ENCODE measurements around the gene IFI35.
"Not testable (repeated sequence)": the region's sequence is repeated elsewhere in the genome, so short reads cannot be mapped to it uniquely, and the experiment has no call there.

Gene IFI35

DNA sequence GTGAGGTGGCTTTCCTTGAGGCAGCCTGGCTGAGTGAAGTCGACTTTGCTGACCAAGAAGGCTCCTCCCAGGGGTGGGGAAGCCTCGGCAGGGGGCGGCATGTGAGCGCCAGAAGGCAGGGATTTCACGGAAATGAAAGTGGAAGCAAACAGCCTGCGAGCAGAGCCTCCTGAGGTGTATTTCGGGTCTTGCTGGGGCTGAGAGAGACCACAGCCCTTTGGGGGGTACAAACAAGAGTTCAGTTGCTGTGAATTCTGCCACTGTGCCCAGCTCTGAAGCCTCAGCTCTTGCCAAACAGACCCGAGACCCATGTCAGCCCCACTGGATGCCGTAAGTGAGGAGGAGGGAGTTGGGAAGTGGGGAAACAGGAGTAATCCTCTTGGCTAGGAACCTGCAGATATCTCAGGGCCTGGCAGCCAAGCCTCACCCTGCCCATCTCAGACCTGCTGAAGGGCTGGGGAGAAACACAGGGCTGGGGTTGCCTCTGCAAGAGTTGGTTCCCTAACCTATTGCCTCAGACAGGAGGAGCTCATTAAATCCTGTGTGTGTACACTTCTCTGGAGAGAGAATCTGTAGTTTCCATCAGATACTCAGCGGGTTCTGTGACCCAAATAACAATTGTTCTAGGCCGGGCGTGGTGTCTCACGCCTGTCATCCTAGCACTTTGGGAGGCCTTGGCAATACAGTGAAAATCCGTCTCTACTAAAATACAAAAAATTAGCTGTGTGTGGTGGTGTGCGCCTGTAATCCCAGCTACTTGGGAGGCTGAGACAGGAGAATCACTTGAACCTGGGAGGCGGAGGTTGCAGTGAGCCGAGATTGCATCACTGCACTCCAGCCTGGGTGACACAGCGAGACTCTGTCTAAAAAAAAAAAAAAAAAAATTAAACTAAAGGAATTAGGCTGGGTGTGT lies at the start of gene IFI35:
Gene IFI35 (plus strand): TSS at position 146 of the 913 bp plus-strand sequence. CDS start 164 bp downstream, at position 310.
- peak; percentile 77 for DNase-seq

DNA sequence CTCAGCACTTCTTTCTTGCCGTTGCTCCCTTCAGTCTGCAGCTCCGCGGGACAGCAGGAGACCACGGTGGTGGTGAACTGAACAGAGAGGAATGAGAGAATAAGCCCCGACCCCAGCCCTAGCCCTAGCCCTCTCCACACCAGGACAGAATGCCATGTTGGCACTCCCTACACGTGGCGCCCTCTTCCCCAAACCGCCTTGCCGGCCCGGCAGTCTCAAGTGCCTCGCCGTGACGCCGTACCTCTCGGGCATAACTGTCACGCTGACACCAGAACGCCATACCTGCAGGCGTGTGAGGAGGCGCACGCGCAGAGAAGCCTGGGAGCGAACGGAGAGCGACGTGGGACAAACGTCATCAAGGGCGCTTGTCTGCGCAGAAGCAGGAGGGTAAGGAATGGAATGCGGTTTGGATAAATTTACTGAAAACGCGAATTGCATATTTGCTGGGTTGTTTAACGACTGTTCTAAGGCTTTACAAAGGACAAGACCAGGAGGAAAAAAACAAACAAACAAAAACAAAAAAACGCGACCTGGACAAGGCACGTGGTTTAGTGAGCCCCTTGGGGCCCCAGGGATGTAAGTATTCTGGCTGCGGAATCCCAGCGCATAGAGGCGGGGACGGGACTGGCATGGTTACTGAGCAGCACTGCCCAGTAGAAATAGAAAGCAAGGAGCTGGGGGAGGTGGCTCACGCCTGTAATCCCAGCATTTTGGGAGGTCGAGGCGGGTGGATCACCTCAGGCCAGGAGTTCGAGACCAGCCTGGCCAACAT lies 42.2 kb upstream of the IFI35 start, which contains the start of gene AARSD1:
Gene AARSD1 (minus strand): TSS at position 294 of the 772 bp plus-strand sequence. CDS start 14 bp downstream, at position 280.
- peak; percentile 87 for DNase-seq

DNA sequence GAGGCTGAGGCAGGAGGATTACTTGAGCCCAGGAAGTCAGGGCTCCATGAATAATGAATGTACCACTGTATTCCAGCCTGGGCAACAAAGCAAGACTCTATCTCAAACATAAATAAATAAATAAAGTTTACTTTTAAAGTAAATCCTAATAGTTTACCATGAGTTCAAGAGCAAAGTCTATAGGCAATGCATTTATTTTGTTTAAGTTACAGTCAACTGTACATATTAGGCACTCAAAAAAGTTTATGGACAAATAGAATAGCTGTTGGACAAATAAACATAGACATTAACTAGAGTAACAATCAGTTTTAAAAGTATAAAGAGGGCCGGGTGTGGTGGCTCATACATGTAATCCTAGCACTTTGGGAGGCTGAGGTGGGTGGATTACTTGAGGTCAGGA lies 38.7 kb upstream of the IFI35 start:
- no peak for DNase-seq

- DNase-seq = no peak
Observed at GRCh38 chr17:42969001-42969581, 37.5 kb upstream of the IFI35 start.

GRCh38 chr17:42971589-42971988 lies 35.0 kb upstream of the IFI35 start:
- DNase-seq = no peak

GRCh38 chr17:42973323-42973722 lies 33.3 kb upstream of the IFI35 start:
- DNase-seq = not testable (repeated sequence)

- no peak for DNase-seq
Observed at GRCh38 chr17:42975265-42975664, 31.3 kb upstream of the IFI35 start.

DNA sequence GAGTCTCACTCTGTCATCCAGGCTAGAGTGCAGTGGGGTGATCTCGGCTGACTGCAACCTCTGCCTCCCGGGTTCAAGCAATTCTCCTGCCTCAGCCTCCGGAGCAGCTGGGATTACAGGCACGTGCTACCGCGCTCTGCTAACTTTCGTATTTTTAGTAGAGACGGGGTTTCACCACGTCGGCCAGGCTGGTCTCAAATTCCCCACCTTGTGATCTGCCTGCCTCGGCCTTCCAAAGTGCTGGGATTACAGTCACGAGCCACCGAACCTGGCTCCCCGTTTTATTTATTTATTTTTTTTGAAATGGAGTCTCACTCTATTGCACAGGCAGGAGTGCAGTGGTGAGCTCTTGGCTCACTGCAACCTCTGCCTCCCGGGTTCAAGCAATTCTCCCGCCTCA lies 30.9 kb upstream of the IFI35 start:
- DNase-seq = not testable (repeated sequence)

DNA sequence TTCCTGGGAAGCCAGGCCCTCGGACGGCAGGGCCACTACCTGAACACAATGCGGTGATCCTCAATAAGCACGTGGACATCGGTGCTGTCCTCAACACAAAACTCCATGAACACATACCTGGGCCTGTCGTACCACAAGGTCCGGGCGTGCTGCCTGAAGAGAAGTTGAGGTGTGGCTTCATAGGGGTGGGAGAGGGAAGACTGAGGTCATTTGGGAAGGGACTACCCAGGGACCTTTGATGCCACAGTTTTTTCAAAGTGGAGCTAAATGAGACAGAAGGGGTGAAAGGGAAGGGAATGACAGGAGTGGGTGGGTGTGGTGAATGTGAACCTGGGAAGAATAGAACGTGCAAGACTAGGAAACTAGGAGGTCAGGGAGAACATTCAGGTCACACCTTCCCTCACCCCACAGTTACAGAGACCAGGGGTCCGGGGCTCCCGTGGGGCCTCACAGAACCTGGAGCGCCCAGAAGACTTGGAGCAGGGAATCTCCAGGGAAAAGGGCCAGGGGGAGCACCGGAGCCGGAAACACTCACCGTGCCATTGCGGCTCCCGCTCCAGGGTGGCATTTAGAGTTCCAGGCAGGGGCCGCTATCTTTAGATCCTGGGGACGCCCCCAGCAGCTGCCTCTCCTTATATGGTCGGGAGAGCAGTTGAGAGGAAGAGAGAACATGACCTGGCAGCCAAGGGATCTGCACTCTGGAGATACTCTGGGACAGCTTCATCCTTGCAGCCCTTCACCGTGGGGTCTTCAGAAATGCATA lies 26.9 kb upstream of the IFI35 start, which contains the start of gene PTGES3L:
Gene PTGES3L (minus strand): TSS at position 570 of the 763 bp plus-strand sequence. CDS start 27 bp downstream, at position 543.
- DNase-seq = peak; percentile 41

DNA sequence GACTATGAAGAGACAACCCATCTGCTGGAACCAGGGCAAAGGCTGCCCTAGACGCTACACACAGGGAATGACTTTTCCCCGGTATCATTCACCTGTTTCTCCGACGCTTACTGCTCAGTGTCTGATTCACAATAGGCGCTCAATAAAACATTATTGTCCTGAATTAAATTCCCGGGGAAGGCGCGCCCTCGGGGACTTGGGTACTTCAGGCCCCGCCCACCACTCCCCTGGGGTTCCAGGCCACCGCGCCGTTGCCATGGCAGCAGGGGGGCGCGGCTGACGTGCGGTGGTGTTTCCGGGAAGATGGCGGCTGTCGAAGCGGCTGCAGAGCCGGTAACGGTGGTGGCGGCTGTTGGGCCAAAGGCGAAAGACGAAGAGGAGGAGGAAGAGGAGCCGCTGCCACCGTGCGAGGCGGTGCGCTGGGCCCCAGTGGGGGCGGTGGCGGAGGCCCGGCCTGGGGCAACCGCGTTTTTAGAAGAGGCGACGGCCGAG lies 26.3 kb upstream of the IFI35 start, which contains the start of gene RUNDC1:
Gene RUNDC1 (plus strand): TSS at position 292 of the 492 bp plus-strand sequence. CDS start 12 bp downstream, at position 304.
- peak; percentile 90 for DNase-seq

DNA sequence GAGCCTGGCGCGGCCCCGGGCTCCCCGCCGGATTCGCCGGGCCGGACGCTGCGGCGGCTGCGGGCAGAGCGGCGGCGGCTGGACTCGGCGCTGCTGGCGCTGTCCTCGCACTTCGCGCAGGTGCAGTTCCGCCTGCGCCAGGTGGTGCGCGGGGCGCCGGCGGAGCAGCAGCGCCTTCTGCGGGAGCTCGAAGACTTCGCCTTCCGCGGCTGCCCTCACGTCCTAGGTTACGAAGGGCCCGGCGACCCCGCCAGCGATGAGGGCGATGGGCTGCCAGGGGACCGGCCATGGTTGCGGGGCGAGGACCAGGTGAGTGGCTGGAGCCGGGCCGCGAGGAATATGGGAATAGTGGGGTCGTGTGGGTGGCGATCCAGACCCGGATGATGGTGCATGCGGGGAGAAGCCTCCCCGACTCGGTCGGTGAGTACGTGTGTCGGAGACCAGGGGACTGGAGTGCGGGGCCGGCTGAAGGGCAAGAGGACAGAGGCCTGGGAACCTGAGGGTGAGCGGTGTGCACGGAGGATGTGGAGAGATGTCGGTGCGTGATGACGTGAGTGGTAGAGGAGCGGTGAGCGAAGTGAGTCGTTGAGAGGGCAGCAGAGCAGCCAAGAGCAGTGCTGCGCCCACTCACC lies 25.7 kb upstream of the IFI35 start:
- DNase-seq = peak; percentile 67

DNA sequence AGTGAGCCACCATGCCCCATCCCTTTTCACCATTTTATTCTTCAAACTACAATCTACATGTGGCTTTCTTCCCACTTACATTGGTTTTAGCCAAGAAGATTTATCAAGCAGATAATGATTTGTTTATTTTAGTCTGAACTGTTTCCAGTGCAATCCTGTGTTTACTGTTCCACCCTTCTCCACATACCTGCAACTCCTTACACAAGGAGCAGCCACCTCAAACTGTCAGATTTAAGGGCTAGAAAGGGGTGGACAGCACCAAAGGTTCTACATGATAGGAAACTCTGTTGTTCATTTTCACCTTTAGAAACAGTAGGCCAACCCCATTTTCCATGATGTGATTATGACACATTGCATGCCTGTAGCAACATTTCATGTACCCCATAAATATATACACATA lies 24.3 kb upstream of the IFI35 start:
- DNase-seq = no peak

- DNase-seq = no peak
Observed at GRCh38 chr17:42985225-42985624, 21.4 kb upstream of the IFI35 start.

GRCh38 chr17:42989141-42989540 lies 17.4 kb upstream of the IFI35 start:
- no peak for DNase-seq

- no peak for DNase-seq
Observed at GRCh38 chr17:42989726-42990652, 16.6 kb upstream of the IFI35 start.

DNA sequence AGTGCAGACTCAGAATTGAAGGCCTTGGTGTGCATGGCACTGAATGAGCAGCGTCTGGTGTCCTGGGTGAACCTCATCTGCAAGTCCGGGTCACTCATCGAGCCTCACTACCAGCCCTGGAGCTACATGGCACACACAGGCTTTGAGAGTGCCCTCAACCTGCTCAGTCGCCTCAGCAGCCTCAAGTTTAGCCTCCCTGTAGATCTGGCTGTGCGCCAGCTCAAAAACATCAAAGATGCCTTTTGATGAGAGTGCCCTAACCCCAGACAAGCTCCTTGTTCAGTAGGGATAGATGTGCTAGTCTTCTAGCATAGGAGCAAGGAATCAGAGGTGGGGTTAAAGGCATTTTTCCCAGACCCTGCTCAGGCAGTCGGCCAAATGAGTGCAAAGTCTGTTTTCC lies 15.1 kb upstream of the IFI35 start:
- no peak for DNase-seq

- DNase-seq = no peak
Observed at GRCh38 chr17:42992872-42993271, 13.7 kb upstream of the IFI35 start.

GRCh38 chr17:42993913-42994312 lies 12.7 kb upstream of the IFI35 start:
- not testable (repeated sequence) for DNase-seq

DNA sequence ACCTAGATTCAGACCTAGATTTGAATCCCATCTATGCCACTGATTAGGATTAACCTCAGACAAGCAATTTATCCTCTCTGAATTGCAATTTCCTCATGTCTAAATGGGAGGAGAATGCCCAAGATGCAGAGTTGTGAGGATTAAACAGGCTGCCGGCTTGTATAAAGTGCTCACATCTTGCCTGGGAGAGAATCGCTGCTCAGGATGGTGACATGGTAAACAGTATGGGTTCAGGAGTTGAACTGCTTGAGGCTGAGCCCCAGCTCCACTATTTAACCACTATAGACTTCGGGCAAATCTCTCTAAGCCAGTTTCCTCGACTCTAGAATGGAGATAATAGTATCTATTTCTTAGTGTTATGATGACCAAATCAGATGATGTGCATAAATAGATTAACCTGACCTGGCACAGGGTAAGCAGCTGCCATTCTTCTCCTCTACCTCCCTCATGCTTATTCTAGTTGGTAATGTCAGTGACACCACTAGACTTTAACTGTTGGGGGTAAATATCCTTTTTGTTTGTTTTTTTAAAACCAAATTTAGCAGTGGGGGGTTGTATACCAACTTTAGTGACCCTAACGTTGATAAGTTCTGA lies 9.1 kb upstream of the IFI35 start:
- DNase-seq = no peak
